ENCODE measurements around the gene MYRIP.
"Not testable (repeated sequence)": the region's sequence is repeated elsewhere in the genome, so short reads cannot be mapped to it uniquely, and the experiment has no call there.

Gene MYRIP

DNA sequence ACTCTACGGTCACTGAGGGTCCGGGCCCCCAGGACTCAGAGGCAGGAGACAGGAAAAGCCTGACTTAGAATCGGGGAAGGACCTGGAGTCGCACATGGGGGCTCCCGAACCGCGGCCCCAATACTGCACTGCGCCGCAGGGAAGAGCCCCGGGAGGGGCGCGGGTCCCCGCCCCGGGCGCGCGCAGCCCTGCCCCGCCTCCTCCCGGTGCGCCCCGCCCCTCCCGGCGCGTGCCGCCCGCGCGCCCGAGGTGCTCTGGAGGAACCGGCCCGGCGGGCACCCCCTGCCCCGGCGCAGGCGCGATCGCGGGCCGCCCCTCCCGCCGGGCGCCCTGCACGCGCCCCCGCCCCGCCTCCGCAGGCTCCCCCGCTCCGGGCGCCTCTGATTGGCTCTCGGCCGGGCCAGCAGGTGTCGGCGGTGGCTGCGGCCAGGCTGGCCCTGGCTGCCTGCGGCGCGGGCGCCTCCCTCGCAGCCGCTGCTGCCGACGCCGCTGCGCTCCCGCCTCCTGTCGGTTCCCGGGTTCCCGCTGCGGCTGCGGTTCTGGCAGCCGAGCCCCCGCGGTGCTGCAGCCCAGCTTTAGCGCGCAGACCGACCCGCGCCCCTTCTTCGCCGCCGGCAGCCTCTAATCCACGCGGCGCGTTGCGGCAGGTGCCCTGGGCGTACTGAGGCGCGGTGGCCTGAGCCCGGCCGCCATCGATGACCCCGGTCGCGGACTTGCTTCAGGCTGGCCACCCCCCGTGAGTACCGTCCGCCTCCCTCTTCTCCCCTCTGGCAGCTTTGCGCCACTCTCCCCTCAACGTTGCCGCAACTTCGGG is at the start of gene MYRIP:
MYRIP (plus strand) TSS at position 429 of the 814 bp plus-strand sequence. CDS start 91,208 bp downstream, outside the sequence.
- DNase-seq (ENCODE audit: low read depth): no peak

GRCh38 chr3:39760325-39760724 is 49.1 kb upstream of the MYRIP start:
- no peak for DNase-seq (ENCODE audit: low read depth)

DNA sequence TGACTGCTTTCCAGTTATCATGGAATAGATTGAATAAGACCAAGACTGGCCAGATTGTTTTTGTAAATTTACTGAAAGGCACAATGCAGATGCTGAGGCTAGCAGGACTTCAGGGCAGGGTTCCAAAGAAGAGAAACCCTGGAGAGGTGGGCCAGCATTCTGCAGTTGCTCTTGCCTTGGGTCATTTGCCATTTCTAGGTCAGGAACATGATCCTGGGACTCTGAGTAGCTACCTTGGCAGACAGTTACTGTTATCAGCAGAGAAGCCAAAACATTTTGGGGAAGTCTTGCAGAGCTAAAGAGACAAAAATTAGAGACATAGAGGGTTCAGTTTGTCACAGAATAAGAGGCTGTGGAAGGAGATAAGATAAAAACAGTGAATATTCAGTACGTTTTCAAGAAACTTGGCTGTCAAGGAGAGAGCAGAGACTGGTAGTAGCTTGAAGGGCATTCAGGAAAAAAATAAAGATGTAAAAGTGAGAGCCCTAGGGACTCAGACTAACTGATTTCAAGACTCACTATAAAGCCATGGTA is 46.8 kb upstream of the MYRIP start:
- no peak for DNase-seq (ENCODE audit: low read depth)

- DNase-seq (ENCODE audit: low read depth): no peak
Observed at GRCh38 chr3:39763390-39763789, 46.0 kb upstream of the MYRIP start.

DNA sequence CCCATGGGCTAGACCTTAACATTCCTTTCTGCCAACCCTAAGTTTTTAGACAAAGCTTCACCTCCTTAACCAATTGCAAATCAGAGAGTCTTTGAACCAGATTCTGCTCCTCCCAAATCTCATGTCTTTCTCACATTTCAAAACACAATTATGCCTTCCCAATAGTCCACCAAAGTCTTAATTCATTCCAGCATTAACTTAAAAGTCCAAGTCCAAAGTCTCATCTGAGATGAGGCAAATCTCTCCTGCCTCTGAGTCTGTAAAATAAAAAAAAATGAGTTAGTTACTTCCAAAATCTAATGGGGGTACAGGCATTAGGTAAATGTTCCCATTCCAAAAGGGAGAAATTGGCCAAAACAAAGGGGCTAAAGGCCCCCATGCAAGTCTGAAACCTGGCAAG is 43.8 kb upstream of the MYRIP start:
- no peak for DNase-seq (ENCODE audit: low read depth)

DNA sequence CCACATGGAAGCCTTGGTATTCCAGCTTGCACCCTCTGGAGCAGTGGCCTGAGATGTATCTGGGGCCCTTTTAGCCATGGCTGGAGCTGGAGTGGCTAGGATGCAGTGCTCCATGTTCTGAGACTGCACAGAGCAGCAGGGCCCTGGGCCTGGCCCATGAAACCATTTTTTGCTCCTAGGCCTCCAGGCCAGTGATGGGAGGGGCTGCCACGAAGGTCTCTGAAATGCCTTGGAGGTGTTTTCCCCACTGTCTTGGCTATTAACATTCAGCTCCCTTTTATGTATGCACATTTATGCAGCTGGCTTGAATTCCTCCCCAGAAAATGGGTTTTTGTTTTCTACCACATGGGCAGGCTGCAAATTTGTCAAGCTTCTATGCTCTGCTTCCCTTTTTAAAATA is 43.0 kb upstream of the MYRIP start:
- DNase-seq (ENCODE audit: low read depth): no peak

- DNase-seq (ENCODE audit: low read depth): not testable (repeated sequence)
Observed at GRCh38 chr3:39766909-39767308, 42.5 kb upstream of the MYRIP start.

DNA sequence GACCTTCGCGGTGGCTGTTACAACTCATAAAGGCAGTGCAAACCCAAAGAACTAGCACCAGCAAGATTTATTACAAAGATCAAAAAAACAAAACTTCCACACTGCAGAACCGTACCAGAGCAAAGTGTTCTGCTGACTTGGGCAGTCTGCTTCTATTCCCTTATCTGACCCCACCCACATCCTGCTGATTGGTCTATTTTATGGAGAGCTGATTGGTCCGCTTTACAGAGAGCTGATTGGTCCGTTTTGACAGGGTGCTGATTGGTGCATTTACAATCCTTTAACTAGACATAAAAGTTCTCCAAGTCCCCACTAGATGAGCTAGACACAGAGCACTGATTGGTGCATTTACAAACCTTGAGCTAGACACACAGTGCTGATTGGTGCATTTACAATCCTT is 31.2 kb upstream of the MYRIP start:
- DNase-seq (ENCODE audit: low read depth): not testable (repeated sequence)

DNA sequence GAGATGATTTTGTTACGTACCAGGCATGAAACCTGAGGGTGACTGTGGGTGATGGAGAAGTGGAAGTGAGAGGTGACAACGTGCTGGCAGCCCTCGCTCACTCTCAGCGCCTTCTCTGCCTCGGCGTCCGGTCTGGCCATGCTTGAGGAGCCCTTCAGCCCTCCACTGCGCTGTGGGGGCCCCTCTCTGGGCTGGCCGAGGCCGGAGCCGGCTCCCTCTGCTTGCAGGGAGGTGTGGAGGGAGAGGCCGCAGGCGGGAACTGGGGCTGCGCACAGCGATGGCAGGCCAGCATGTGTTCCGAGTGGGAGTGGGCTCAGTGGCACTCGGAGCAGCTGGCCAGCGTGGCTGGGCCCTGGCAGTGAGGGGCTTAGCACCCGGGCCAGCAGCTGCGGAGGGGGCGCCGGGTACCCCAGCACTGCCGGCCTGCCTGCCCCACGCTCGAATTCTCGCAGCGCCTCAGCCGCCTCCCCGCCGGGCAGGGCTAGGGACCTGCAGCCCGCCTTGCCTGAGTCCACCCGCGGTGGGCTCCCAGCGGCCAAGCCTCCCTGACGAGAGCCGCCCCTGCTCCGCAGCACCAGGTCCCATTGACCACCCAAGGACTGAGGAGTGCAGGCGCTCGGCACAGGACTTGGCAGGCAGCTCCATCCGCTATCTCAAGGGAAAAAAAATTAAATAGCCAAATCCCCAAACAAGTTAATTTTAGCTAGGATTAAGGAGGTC is 29.7 kb upstream of the MYRIP start:
- no peak for DNase-seq (ENCODE audit: low read depth)

DNA sequence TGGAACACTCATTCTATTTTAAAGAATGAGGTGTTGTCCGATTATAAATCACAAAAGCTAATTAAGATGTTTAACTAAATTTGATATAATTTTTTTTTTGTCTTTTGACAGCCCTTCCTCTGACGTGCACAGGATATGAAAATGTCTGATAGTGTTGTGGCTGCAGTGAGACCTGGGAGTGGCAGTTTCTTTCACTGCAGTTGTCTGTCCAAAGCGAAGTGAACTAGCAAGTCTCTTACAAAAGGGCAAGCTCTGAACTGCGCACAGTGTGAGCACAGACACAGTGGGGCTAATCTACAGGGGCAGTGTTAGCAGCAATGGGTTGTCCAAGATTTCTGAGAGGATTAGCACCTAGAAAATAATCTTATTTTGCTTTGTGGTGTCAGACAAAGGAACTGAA is 29.1 kb upstream of the MYRIP start:
- no peak for DNase-seq (ENCODE audit: low read depth)

- DNase-seq (ENCODE audit: low read depth): no peak
Observed at GRCh38 chr3:39781025-39781424, 28.4 kb upstream of the MYRIP start.

GRCh38 chr3:39781632-39782031 is 27.8 kb upstream of the MYRIP start:
- DNase-seq (ENCODE audit: low read depth): no peak

DNA sequence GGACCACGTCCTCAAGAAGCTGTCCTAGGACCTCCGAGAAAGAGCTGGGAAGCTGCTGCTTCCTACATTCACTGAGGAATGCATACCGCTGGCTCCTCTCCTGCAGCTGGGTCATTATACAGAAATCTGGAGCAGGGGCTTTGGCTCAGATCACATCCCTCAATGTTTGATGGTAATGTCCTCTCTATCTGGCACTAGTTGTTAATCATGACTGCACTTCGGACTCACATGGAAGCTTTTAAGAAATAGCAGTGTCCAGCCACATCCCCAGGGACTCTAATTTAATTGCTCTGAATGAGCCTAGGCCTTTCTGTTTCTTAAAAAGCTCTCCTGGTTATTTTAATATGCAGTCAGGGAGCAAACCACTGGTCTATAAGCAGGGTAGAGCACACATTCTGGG is 25.7 kb upstream of the MYRIP start:
- no peak for DNase-seq (ENCODE audit: low read depth)

DNA sequence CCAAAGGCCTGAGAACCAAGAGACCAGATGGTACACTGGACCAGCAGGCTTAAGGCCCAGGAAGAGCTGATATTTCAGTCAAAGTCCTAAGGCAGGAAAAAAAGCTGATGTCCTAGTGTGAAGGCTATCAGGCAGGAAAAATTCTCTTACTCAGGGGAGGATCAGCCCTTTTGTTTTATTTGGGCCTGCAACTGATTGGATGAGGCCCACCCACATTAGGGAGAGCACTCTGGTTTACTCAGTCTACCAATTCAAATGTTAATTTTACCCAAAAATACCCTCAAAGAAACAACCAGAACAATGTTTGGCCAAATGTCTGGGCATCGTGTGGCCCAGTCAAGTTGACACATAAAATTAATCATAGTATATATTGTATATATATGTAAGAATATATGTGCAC is 24.5 kb upstream of the MYRIP start:
- no peak for DNase-seq (ENCODE audit: low read depth)

DNA sequence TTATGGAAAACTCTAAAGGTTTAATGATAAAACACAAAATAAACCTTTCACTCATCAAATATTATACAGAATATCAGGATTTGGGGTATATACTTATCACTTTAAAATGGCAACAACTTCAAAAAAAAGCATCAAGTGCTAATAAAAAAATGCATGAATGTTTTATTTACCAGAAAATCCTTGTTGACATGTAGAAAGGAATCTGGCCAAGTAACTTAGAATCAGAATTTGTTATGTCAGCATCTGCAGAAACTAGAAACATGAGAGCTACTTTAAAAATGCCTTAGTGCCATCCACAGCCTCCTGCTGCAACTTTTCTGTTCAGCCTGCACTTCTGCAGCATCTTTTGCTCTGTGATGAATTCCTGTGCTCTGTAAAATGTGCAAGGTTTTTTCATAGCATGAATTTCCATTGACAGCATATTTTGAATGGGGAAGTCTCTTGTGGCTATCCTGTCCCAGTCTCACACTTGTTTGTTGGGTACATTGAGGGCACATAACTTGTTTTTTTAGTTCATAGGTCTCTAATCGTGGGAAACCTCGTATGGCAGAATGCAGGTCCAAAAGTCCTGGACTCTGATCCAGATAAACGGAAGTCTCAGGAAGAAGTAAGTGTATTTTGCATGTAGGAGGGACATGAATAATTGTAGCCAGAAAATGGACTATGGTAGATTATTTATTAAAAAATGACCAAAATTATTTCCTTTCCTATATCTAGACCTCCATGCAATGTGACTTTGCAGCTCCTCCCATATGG is 21.1 kb upstream of the MYRIP start:
- no peak for DNase-seq (ENCODE audit: low read depth)

DNA sequence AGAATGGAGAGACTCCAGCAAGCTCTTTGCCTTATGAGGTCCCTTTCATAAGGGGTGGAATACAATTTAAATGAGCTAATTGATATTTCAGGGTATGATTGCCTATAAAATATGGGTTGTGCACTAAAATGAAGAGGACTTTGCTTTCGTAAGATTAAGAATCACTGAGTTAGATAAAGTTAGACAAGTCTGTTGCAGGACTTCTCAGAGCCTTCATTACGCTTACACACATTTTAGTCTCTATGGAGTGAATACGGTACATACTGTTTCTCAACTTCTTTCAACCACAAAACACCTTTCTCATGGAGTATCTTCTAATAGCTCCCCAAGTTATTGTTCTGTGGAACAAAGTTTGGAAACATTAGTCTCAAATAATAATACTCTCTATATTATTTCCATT is 17.8 kb upstream of the MYRIP start:
- no peak for DNase-seq (ENCODE audit: low read depth)

DNA sequence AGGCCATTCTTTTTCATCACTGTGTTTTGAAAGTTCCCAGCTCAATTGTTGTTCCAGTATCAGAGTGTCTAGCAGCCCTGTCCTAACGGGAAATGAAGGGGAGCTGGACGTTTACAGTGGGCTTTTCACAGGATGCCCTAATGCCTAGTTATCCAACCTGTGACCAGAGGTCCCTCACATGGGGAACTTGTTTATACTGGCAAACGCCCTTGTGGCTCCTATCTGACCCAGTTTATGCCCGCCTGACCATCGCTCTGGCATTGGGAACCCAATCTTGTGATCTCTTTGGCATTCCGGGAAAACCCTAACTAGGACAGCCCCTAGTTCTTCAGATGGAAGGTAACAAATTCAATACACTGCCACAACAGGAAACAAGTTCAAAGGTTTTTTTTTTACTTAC is 14.5 kb upstream of the MYRIP start:
- no peak for DNase-seq (ENCODE audit: low read depth)

DNA sequence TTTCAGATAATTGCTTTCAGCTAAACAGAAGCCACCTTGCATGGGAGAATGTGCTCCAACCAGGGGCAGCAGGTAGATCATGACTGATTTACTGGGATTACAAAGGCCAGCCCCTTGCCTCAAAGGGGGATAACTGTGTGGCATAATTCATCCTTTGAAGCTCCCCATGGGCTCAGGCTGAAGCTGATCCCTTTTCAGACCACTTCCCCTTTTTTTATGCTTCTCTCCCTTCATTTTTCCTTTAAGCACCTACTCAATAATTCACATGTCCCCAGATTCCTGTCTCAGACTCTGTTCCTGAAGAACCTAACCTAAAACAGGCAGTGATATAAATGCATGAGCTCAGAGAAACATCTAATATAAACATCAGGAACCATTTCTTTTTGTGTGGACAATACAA is 8.2 kb upstream of the MYRIP start:
- no peak for DNase-seq (ENCODE audit: low read depth)

GRCh38 chr3:39802486-39802885 is 6.9 kb upstream of the MYRIP start:
- not testable (repeated sequence) for DNase-seq (ENCODE audit: low read depth)

DNA sequence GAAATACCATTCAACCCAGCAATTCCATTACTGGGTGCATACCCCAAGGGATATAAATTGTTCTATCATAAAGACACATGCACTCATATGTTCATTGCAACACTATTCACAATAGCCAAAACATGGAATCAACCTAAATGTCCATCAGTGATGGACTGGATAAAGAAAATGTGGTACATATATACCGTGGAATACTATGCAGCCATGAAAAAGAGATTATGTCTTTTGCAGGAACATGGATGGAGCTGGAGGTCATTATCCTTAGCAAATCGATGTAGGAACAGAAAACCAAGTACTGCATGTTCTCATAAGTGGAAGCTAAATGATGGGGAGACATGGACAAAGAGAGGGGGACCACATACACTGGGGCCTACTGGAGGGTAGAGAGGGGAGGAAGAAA is 5.5 kb upstream of the MYRIP start:
- no peak for DNase-seq (ENCODE audit: low read depth)

DNA sequence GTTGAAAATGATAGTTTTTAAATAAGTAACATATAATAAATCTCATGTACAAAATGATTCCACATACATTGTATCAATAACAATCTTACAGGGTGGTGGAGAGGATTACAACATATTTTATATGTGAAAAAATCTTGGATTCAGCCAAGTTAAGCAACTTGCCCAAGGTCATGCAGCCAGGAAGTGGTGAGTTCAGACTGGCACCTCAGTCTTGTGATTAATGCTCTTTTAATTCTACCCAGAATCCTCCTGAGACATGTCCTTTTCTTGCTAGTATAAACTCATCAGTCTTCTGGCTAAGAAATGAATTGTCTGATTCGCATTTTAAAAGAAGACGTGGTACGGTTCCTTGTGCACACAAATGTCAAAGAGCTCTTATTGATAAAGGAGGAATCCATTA is 4.5 kb upstream of the MYRIP start:
- DNase-seq (ENCODE audit: low read depth): no peak

DNA sequence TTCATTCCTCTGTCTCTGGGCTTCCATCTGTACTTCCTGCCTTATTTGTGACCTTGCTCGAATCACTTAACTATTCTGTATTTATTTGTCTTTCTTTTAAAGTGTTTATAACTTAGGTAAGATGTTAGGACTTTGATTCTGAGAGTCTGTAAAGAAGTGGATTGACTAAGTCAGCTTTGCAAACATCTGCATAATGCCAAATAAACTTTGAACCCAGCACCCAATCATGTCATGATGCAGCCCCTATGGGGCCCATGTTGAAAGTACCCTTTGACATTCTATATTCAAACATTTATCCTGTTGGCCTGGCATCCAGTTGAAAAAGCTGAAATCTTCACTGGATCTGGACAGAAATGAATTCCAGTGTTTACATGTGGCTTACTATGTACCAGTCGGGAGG is 3.8 kb upstream of the MYRIP start:
- DNase-seq (ENCODE audit: low read depth): no peak

DNA sequence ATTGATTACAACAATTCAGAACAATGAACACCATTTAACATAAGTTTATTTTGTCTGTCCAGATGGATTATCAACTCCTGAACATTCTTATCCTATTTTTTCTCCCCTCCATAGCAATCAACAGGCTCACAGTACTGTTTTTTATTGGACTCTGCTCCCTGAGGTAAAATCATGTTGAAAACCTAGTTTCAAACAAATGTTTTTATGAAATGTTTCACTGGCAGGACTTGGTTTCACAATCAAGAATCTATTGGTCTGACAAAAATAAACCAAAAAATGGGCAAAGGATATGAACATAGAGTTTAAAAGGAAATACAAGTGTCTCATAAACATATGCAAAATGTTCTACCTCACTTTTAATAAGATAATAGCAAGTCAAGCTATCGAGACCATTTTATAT is 2.6 kb upstream of the MYRIP start:
- DNase-seq (ENCODE audit: low read depth): no peak
